NCI-H524 treated with DMSO at 0.1 percent for 48 hours (cell line): ENCODE measurements around the gene KIF26A.

Experiments
- DNase-seq: peaks from one replicate; lab custom pipeline; 2025; lab: John Stamatoyannopoulos, UW

Gene KIF26A

DNA sequence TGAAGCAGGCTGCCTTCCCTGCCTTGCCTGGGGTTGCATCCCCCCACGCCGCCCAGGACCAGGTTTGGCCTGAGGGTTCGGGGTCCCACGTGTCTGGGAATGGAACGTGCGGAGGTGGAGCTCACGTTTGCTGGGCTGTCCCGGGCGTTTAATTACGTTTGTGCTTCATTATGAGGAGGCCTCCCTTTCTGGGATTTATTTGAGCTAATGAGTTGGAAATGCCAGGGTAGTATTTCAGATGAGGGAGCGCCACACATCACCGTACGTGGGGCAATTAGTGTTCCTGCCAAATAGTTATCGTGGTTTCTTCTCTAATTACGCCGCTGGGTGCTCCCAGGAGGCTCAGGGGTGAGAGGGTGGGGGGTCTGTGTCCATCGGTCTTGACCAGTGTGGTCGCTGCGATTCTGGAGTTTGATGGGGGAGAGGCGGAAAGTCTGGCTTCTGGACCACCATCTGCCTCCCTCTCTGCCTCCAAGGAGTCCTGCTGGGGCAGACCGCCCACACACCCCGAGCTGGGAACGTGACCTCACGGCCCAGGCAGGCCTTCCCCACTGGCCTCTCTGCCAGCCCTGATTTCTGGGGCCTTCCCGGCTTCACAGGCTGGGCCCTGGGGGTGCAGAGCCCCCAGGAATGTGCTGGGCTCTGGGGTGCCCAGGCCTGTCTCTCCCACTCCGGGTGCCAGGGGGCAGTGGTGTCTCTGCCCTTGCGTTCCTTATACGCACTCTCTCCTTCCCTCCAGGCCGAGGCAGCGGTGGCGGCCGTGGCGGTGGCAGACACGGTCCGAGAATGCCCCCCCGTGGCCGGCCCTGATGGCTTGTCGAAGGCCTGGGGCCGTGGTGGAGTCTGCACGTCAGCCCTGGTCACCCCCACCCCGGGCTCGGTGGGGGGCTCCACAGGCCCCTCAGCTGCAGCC, 18.9 kb downstream of the KIF26A start:
- DNase-seq = no peak

DNA sequence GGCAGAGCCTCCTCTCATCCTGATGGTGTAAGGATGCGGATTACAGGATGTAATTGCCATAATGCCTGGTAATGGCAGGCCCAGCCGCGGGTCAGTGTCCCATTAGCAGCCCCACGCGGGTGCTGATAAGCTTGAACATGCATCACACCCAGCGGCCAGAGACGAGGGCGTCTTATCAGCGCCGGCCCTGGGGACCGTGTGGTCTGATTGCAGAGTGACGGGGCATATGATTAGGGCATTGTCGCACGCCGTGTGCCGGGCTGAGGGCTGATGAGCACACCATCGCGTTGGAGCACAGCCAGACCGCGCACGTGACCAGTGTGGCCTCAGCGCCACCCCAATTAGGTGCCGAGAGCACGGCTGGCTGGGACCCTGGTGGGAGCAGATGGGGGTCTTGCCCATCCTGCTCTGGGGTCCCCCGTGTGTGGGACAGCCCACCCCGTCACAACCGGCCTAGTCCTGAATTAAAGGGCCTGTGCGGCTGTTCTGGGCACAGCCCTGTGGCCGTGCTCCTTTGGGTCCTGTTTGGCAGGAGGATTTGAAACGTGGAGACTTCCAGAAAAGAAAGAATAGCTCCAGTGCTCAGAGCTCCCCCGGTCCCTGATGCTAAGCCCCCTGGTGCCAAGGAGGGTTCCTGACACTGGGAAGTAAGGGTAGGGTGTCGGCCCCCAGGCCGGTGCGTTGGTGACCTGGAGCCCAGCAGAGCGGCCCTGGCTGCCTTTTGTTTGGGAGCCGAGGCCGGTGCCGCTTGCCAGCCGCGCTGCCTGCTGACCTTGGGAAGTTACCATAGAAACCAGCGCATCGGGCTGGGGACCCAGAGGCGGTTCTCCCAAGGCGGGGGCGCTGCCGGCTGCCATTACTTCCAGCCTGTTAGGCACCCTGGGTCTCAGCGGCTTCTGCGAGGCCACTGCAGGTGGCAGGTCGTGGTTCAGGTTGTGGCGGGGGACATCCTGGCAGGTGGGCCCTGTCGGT, 20.7 kb downstream of the KIF26A start:
- DNase-seq = no peak

DNA sequence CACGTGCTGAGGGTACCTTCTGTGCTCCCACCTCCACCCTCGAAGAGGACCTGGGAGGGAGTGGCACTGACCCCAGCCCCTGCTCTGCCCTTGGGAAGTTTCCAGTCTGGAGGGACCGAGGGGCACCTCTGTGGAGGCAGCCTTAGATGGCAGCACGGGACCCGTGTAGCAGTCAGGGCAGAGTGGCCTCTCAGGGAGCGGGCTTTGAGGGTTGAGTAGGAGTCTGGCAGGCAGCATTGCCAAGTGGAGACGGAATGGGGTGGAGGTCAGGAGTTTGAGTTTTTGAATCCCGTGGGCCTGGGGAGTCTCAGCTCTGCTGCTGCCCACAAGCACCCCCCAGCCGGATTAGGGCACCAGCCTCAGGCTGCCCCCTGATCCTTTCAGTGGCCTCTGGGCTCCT, 21.6 kb downstream of the KIF26A start:
- DNase-seq = no peak

DNA sequence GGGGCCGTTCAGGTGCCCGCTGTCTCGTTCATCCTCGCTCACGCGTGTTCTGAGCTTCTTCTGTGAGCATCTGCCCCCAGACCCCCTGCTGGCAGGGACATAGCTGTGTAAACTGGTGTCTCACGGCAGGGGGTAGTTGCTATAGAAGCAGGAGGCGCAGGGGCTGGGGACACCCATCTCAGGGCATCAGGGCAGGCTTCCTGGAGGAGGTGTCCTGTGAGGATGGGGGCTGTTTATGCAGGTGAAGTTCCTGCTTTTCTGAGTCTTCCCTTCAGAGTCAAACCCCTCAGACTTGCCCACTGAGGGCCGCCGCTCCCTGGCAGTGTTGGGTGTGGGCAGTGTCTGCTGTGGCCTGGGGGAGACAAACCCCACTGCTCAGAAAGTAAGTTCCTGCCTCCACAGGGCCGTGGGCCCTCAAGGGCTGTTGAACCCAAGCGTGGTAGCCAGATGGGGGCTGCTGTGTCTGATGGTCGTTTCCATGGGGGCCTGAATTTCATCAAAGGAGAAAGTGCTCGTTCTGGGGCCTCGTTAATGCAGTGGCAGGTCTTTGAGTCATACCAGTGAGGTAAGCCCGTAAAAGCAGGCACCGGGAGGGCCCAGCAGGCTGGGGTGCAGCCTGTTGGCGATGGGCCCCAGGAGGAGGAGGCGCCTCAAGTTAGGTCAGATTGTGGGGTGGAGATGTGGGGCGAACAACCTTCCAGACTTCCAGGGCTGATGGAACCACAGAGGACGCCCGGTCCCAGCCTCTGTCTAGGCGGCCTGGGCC, 23.4 kb downstream of the KIF26A start:
- no peak for DNase-seq

DNA sequence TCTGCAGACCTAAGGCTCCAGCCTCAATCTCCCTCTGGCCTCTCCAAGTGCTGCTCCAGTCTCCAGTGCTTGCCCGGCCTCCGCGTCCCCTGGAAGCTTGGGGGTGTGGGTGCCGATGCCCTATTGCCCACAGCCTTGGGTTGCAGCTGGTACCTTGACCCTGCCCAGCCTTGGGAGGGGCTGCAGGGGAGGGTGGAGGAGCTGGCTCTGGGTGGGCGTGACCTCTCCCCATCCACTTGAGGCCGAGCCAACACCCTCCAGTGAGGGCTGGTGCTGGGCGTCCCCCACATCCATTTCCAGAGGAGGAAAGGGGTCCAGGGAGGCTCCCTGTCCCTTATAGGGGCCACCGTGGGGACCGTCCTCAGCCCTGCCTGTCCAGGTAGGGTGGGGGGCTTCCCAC, 24.1 kb downstream of the KIF26A start:
- DNase-seq = no peak

DNA sequence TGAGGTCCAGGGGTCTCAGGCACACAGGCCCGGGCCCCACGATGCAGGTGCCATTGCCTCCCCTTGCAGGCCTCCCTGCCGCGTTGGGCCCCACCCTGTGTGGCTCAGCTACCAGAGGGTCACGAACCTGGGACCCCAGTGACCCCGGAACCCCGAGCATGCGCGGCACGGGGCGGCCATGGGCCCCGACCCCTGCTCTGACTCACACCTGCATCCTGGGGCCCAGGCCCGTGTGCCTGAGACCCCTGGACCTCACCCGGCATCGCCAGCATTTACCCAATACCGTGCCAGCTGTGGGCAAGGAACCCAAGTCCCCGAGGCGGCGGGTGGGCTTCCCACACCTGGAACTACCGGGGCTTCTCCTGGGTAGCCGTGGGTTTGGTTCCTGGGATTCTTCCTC, 25.2 kb downstream of the KIF26A start:
- no peak for DNase-seq

DNA sequence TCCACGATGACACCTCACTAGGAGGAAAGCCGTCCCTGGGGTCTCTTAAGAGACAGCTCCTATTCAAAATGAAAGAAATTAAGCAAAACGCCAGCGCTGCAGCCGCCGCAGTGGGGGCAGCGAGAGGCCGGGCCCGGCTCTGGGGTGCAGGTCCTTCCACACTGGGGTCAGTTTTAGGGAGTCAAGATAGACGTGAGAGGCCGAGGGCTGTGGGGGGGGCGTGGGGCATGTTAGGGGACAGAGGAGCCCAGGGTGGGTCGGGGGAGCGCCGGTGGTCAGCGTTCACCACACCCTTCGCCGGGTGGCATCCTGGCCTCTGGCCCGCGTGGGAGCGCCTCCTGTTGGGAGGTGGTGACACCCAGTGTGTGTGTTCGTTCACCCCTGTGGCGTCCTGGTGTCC, 25.7 kb downstream of the KIF26A start:
- no peak for DNase-seq

DNA sequence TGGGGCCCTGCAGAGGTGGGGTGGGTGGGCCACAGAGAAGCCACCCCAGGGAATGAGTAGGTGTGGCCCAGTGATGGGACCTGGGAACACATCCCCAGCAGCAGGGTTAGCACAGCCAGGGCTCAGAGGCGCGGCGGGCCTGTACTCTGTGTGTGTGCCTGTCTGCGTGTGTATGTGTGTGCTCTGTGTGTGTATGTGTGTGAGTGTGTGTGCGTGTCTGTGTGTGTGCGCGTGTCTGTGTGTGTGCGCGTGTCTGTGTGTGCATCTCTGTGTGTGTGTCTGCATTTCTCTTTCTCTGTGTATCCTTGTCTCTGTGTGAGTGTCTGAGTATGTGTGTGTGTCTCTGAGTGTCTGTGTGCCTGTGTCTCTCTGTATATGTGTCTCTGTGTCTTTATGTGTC, 26.1 kb downstream of the KIF26A start:
- no peak for DNase-seq

DNA sequence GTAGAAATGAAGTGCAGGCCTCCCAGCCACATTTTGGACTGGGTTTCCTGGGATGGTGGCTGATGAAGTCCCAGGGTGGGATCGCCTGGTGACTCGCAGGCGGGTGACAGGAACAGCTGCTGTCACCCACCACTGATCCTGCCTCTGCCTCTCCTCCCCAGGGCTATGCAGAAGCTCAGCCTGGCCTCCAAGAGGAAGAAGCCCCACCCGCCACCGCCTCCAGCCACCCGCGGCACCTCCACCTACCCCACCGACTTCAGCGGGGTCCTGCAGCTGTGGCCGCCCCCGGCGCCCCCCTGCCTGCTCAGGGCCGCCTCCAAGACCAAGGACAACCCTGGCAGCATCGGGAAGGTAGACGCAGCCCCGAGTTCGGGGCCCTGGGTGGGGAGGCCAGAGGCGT, 28.3 kb downstream of the KIF26A start:
- DNase-seq = no peak

DNA sequence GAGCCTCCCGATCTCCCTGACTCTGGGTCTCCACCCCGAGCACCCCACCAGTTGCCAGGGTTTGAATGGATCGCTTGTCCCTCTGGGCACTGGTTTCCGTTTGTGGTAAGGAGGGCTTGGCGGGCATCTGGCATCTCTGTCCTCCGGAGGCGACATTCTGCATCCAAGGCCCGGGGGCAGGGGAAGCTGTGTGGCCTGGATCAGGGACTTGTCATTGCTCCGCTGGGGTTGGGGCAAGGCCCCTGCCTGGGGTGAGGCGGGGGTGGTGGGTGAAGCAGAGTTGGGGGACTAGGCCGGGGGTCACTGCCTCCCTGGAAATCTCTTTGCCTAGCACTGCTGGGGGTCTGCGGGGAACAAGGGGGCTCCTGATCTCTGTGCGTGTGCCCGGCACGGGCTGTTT, 30.2 kb downstream of the KIF26A start:
- DNase-seq = no peak

DNA sequence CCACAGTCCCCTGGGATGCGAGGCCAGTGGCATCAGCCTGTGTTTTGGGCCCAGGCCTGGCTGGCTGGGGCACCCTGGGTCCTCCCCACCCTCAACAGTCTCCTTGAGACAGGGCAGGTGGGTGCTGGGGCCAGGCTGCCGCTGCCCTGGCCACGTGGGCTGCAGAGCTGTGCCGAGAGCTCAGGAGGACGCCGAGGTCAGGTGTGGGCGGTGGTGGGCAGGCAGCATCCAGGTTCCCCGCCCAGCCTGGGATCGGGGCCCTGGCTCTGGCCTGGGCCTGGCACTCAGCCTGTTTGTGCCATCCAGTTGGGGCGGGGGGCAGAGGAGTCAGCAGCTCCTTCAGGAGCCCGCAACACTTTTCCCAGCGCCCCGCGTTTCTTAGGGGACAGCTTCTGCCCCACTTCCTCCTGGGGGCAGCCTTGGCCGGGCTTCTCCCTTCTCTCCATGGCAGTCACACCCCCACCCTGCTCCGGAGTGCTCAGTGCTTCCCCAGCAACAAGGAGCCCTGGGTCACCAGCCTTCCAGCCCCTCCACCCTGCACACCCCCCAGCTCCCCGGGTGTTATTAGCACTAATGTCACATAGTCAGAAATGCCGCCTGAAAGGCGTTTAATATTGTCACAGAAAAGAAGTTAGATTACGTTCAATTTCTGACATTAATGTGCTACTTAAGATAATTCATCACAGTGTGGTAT, 30.8 kb downstream of the KIF26A start:
- no peak for DNase-seq

DNA sequence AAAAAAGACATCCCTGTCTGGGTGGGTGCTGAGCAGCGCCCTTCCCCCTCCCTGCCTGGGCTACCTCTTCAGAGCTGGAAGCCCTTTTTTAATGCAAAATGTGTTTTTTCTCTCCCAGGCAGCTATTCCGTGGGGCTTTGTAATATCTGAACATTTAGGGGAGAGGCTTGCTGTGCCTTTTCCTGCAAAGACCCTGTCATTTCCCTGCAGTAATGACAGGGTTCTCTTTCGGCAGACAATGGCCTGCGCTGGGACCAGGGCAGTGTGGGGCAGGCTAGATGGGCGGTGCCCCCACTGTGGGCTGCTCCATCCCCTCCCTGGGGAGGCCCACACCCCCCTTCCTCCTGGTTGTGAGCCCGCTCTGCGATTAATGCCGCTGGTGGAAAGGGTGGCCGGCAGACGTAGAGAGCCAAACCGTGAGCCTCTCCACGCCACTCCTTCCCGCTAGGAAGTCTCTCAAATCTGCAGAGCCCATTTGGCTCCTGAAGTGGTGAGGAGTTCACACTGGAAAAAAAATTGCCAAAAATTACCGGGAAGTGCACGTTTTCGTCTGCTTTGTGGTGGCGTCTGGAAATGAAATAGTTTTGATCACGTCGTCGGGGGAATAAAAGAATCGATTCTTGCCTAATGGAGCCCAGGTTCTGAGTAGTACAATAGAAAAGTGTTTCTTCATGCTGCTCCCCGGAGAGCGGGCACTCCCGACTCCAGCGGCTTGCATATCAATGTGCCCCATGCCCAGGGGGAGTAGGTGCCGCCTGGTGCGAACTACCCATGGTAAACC, 31.5 kb downstream of the KIF26A start:
- DNase-seq = no peak

DNA sequence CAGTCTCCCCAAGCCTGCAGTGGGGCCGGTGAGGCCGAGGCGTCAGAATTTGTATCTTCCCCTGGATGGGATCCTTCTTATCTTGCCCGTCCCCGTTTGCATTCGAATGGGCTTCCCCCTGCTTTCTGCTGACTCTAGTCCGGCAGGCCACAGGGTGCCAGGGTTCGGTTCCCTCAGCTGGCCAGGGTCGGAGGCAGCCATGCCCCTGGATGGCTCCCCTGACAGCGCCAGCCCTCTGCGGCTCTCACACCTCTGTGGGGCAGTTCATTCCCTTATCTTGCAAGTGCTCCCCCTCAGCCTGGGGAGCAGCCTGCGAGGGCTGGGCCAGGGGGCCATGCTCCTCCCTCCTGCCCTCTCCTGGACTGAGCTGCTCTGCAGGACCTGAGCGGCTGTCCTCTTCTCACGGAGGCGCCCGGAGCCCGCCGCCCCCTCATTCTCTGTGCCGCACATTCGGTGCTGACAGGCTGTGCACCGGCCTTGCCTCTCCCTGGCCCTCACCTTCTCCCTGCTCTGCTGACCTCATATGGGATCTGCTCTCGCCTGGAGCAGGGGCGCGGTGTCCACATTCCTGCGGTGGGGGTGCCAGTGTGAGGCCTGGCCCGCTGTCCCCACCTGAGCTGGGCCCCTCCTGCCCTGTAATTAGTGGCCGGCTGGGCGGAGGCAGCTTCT, 32.8 kb downstream of the KIF26A start:
- no peak for DNase-seq

DNA sequence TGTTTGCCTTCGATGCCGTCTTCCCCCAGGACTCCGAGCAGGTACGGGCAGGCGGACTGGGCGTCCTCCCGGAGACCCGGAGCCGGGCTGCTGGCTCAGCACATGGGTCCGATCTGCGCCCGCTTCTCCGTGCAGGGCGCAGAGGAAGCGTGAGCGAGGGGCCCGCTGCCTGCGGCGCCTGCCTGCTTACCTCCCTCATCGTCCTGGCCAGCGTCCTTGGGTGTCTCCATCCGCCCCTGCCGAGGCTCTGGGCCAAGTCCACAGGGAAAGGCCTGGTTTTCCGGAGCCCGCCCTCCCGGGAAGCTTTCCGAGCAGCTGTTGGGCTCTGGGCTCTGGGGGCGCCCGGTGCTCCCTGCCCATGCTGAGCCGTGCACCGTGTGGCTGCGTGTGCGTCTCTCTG, 33.5 kb downstream of the KIF26A start:
- no peak for DNase-seq

DNA sequence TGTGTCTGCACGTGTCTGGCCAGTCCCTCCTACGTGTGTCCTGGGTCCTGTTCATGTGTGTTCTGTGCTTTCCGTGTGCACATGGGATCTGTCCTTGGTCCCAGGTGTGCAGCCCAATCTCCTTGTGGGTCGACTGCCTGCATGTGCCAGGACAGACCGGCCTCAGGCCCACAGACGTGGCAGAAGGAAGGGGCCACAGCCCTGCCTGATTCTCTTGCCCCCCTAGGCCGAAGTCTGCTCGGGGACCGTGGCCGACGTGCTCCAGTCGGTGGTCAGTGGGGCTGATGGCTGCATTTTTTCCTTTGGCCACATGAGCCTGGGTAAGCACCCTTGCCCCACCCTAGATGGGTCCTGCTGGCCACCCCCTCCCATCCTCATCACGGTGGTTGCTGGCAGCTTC, 34.0 kb downstream of the KIF26A start:
- no peak for DNase-seq

DNA sequence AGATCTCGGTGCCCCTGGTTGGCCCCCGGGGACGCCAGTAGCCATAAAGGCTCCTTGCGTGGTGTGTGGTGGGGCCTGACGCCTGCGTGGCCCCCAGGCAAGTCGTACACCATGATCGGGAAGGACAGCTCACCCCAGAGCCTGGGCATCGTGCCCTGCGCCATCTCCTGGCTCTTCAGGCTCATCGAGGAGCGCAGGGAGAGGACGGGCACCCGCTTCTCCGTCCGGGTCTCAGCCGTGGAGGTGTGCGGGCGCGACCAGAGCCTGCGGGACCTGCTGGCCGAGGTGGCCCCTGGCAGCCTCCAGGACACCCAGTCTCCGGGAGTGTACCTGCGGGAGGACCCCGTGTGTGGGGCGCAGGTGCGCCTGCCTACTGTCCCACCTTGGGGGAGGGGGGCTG, 34.5 kb downstream of the KIF26A start:
- no peak for DNase-seq

DNA sequence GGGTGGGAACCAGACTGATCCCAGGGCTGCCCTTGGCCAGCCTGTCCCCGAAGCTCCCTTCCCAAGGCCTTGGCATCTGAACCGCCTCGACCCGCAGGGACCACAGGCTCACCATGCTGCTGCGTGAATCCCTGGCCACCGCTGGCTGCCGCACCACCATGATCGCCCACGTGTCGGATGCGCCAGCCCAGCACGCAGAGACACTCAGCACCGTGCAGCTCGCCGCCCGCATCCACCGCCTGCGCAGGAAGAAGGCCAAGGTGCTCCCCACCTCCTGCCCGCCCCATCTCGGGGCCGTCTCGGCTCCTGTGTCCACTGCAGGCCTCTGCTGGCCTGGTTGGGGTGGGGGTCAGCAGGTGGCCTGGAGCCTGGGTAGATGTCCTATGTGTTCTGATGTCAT, 35.7 kb downstream of the KIF26A start:
- no peak for DNase-seq

DNA sequence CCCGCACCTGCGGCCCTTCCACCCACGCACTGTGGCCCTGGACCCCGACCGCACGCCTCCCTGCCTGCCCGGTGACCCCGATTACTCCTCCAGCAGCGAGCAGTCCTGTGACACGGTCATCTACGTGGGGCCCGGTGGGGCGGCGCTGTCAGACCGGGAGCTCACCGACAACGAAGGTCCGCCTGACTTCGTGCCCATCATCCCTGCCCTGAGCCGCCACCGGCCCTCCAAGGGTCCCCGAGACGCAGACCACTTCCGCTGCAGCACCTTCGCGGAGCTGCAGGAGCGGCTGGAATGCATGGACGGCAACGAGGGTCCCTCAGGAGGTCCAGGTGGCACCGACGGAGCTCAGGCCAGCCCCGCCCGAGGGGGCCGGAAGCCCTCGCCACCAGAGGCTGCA, 36.7 kb downstream of the KIF26A start:
- no peak for DNase-seq

DNA sequence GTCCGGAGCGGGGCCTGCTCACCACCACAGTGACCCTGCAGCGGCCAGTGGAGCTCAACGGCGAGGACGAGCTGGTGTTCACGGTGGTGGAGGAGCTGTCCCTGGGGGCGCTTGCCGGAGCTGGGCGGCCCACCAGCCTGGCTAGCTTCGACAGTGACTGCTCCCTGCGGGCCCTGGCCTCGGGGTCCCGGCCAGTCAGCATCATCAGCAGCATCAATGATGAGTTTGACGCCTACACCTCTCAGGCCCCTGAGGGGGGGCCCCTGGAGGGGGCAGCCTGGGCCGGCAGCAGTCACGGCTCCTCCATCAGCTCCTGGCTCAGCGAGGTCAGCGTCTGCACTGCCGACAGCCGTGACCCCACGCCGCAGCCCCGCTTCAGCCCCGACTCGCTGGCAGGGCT, 37.4 kb downstream of the KIF26A start:
- DNase-seq = no peak

DNA sequence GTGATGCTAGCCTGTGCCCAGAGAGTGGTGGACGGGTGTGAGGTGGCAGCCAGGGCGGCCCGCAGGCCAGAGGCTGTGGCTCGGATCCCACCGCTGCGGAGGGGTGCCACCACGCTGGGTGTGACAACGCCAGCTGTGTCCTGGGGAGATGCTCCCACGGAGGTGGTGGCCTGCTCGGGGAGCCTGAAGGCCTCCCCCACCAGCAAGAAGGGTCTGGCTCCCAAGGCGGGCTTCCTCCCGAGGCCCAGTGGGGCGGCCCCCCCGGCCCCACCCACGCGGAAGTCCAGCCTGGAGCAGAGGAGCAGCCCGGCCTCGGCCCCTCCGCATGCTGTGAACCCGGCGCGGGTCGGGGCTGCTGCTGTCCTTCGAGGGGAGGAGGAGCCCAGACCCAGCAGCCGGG, 38.2 kb downstream of the KIF26A start:
- no peak for DNase-seq
